AG08396 (cell line): ENCODE data around the gene PGK1.
"Not testable (repeated sequence)": the region's sequence is repeated elsewhere in the genome, so short reads cannot be mapped to it uniquely, and the experiment has no call there.

ENCODE experiments used
- DNase-seq: peaks from one replicate; pipeline ENCODE4 v3.0.0; 2012; ENCODE audit warnings: low spot score, mixed read lengths

The PGK1 gene

GRCh38 chrX:78116365-78116764, 12.3 kb downstream of the PGK1 start:
- DNase-seq, result no peak

- no peak for DNase-seq
Observed at GRCh38 chrX:78116766-78117165, 12.7 kb downstream of the PGK1 start.

GRCh38 chrX:78118628-78119027, 14.6 kb downstream of the PGK1 start:
- no peak for DNase-seq

GRCh38 chrX:78119521-78120227, 15.6 kb downstream of the PGK1 start:
- no peak for DNase-seq

GRCh38 chrX:78123190-78123589, 19.1 kb downstream of the PGK1 start:
- DNase-seq, result peak; percentile 13

- no peak for DNase-seq
Observed at GRCh38 chrX:78124307-78124706, 20.3 kb downstream of the PGK1 start.

- DNase-seq, result no peak
Observed at GRCh38 chrX:78125148-78125547, 21.1 kb downstream of the PGK1 start.

- DNase-seq, result not testable (repeated sequence)
Observed at GRCh38 chrX:78125781-78126180, 21.7 kb downstream of the PGK1 start.

- no peak for DNase-seq
Observed at GRCh38 chrX:78129714-78130113, 25.7 kb downstream of the PGK1 start.

- DNase-seq, result no peak
Observed at GRCh38 chrX:78130396-78130795, 26.3 kb downstream of the PGK1 start.

GRCh38 chrX:78131117-78131516, 27.1 kb downstream of the PGK1 start:
- no peak for DNase-seq

- no peak for DNase-seq
Observed at GRCh38 chrX:78133238-78133960, 29.4 kb downstream of the PGK1 start.

- DNase-seq, result peak; percentile 88
Observed at GRCh38 chrX:78139160-78140123, 35.4 kb downstream of the PGK1 start, which contains the start of gene TAF9B. Gene TAF9B, minus strand, starts transcription at chrX:78139650. Its CDS starts 39 bp downstream, at chrX:78139611.

- no peak for DNase-seq
Observed at GRCh38 chrX:78140206-78140605, 36.2 kb downstream of the PGK1 start.

GRCh38 chrX:78147002-78147540, 43.0 kb downstream of the PGK1 start:
- DNase-seq, result not testable (repeated sequence)

- not testable (repeated sequence) for DNase-seq
Observed at GRCh38 chrX:78157373-78157772, 53.3 kb downstream of the PGK1 start.

- not testable (repeated sequence) for DNase-seq
Observed at GRCh38 chrX:78157846-78158245, 53.8 kb downstream of the PGK1 start.

GRCh38 chrX:78160711-78161110, 56.7 kb downstream of the PGK1 start:
- DNase-seq, result not testable (repeated sequence)

- not testable (repeated sequence) for DNase-seq
Observed at GRCh38 chrX:78163175-78163574, 59.1 kb downstream of the PGK1 start.

- no peak for DNase-seq
Observed at GRCh38 chrX:78165425-78165824, 61.4 kb downstream of the PGK1 start.

GRCh38 chrX:78168065-78168464, 64.0 kb downstream of the PGK1 start:
- DNase-seq, result no peak
